Pancreas (tissue), 10 donors: ENCODE data around the gene ZNF710. TPM values are rescaled to one million over a fixed set of nuclear protein-coding genes. Genes with fewer than 3 reads are reported as not detected.
"Not testable (repeated sequence)": the region's sequence is repeated elsewhere in the genome, so short reads cannot be mapped to it uniquely, and the experiment has no call there.

Experiments
- ATAC-seq, 4 donors: fragments of 200-7000 bp; cut with Tn5 transposase; one replicate each; pipeline versions ENCODE4 v1.8.0 to v1.9.1; 2020; ENCODE audit warnings: mild to moderate bottlenecking in 4 of 4, moderate library complexity in 4 of 4
- DNase-seq, 6 donors: peaks; one replicate each; pipeline ENCODE4 v3.0.0-alpha.2; 2020
- FAIRE-seq: peaks from 2 replicates; lab custom pipeline; 2012; peaks lifted over from hg19 to GRCh38; lab: Jason Lieb, UNC
- H3K27ac ChIP-seq, 4 donors: fragments of 200-600 bp; sonication (generic); 1 replicate in 3 of 4; 2 replicates in 1 of 4; pipeline versions ENCODE4 v1.5.0 to v1.8.0; 2020
- H3K27me3 ChIP-seq, 4 donors: fragments of 200-600 bp; one replicate each; pipeline ENCODE4 v1.8.0; 2021
- H3K36me3 ChIP-seq, 3 donors: fragments of 200-600 bp; sonication (generic) in 1 of 3; one replicate each; pipeline versions ENCODE4 v1.5.0 to v1.8.0; 2020 to 2021
- H3K4me1 ChIP-seq, 3 donors: fragments of 200-600 bp; one replicate each; pipeline ENCODE4 v1.8.0; 2021
- H3K4me3 ChIP-seq, 4 donors: fragments of 200-600 bp; sonication (generic) in 2 of 4; one replicate each; pipeline versions ENCODE4 v1.5.0 to v1.8.0; 2020 to 2021
- H3K9me3 ChIP-seq, 4 donors: fragments of 200-600 bp; one replicate each; pipeline ENCODE4 v1.8.0; 2021
- CTCF ChIP-seq, 4 donors: fragments of 200-600 bp; sonication (generic) in 3 of 4; IDR thresholded peaks; one replicate each; pipeline versions ENCODE4 v1.5.0 to v1.8.0; 2021; ENCODE audit warnings: antibody characterized with exemption in 4 of 4
- WGBS, 2 donors: extraction: QIAGEN DNeasy Blood & Tissue Kit; methylation state at CpG; one replicate each; pipeline ENCODE4 v1.1.7; 2013; 5-methylcytosine and 5-hydroxymethylcytosine counted together
- intact Hi-C, 3 donors: fragments of 100-400 bp; cut with DNase I; formaldehyde crosslinking; loops; one replicate each; pipeline versions ENCODE4 v1.11.1 to v1.14.2; 2022
- polyA plus RNA-seq, 2 donors: library from polyadenylated mRNA; stranded (reverse); fragments of 200-250 nt; gene quantifications; one replicate each; pipeline ENCODE4 v1.2.3, GENCODE V29; 2013
- total RNA-seq, 6 donors: library from RNA; stranded (reverse); fragmentation: NEBNext Ultra II Directional in 4 of 6; extraction: Animal tissue kit (Norgen Biotek cat#: 25700) in 4 of 6; gene quantifications; one replicate each; pipeline versions ENCODE4 v1.2.1 to v1.2.4, GENCODE V29; 2021 to 2023
- donor health status: healthy with polysubstance abuse.
- donor health status: DM: no; HTN: no; CAD: no; lungs with moderate emphysema.
- donor health status: DM: no; HTN: no; CAD: no.
- donor health status: control.
- donor health status: control.
- donor health status: Bipolar disorder and iron deficiency.
- donor health status: DM: yes; HTN: yes; CAD: no.
- donor health status: DM: no; HTN: no; CAD: no.
- donor health status: DM: no; HTN: no; CAD: no.
- donor health status: DM: yes; HTN: yes; CAD: no.

Gene ZNF710
- 100 to 1,000 TPM in 1 of 6 donors, 10 to 100 TPM in 5; 31.9 to 298 (median 36.4) TPM for total RNA-seq
- 100 to 1,000 TPM in 1 of 2 donors, 10 to 100 TPM in 1; 69.2 to 128 TPM for polyA plus RNA-seq

- DNase-seq (peak in 3 of 6 donors; percentile 45 to 73 (median 62)), FAIRE-seq (no peak), ATAC-seq (no peak)
- Histone ChIP-seq H3K27me3 (no peaks in the 10 kb centered on the region), H3K4me1 (peaks cover 14 to 45% (median 30%) of the 10 kb centered on the region in 3 donors), H3K4me3 (peak within 1 kb of the TSS; percentile 57 to 83 (median 76)), H3K36me3 (no peaks in the 10 kb centered on the region), H3K9me3 (no peaks in the 10 kb centered on the region), H3K27ac (peak within 1 kb of the TSS; percentile 92 to 95 (median 94))
- no peak for TF ChIP-seq CTCF (IDR thresholded peaks at IDR 0.05)
- 1 to 2% methylated on average over 17 to 38 of the region's 42 CpGs for WGBS, 2 donors
- intact Hi-C loops = no loop called here
Observed at GRCh38 chr15:90001062-90001682, at the start of gene ZNF710. Gene ZNF710, plus strand, starts transcription at chr15:90001324. Its CDS starts 65,814 bp downstream, at chr15:90067138.

- no peak for ATAC-seq
- no peak for FAIRE-seq
- TF ChIP-seq CTCF (IDR thresholded peaks at IDR 0.05) = no peak
- intact Hi-C loops = no loop called here
- 56 to 62% methylated on average over 3 of the region's 3 CpGs for WGBS, 2 donors
- Histone ChIP-seq H3K27ac (no peak overlapping the region), H3K4me1 (peaks cover 4 to 9% (median 5%) of the 10 kb centered on the region in 3 donors), H3K36me3 (no peaks in the 10 kb centered on the region), H3K27me3 (no peaks in the 10 kb centered on the region), H3K4me3 (no peak overlapping the region), H3K9me3 (no peaks in the 10 kb centered on the region)
- no peak for DNase-seq
Observed at GRCh38 chr15:89954541-89954940, 46.6 kb upstream of the ZNF710 start.

- peaks cover 4 to 10% (median 5%) of the 10 kb centered on the region in 3 donors for H3K4me1 ChIP-seq
- H3K36me3 ChIP-seq, ATAC-seq, H3K4me3 ChIP-seq, H3K9me3 ChIP-seq, H3K27me3 ChIP-seq, FAIRE-seq, DNase-seq, intact Hi-C loops, H3K27ac ChIP-seq: not testable (repeated sequence)
- 94 to 98% methylated on average over 13 of the region's 13 CpGs for WGBS, 2 donors
Observed at GRCh38 chr15:89955449-89955998, 45.6 kb upstream of the ZNF710 start.

- no peak overlapping the region for H3K4me3 ChIP-seq
- peak overlapping the region in 2 of 4 donors; percentile 1 to 37 for H3K27ac ChIP-seq
- WGBS, 2 donors = 67 to 71% methylated on average over 18 of the region's 18 CpGs
- no peak for TF ChIP-seq CTCF (IDR thresholded peaks at IDR 0.05)
- FAIRE-seq (no peak), ATAC-seq (peak; percentile 85 to 94 (median 89)), DNase-seq (peak; percentile 67 to 91 (median 80))
- no peaks in the 10 kb centered on the region for H3K27me3 ChIP-seq
- no peaks in the 10 kb centered on the region for H3K36me3 ChIP-seq
- intact Hi-C loops = no loop called here
- no peaks in the 10 kb centered on the region for H3K9me3 ChIP-seq
- H3K4me1 ChIP-seq = peaks cover 4 to 10% (median 5%) of the 10 kb centered on the region in 3 donors
Observed at GRCh38 chr15:89958107-89958805, 42.9 kb upstream of the ZNF710 start.
